GM19240 (cell line): ENCODE data around the gene KCNIP1.
"Not testable (repeated sequence)": the region's sequence is repeated elsewhere in the genome, so short reads cannot be mapped to it uniquely, and the experiment has no call there.

ENCODE experiments used
- DNase-seq: peaks from one replicate; pipeline ENCODE4 v3.0.0; 2011; ENCODE audit warnings: low spot score; ENCODE audit not compliant: insufficient read length

Gene KCNIP1

DNA sequence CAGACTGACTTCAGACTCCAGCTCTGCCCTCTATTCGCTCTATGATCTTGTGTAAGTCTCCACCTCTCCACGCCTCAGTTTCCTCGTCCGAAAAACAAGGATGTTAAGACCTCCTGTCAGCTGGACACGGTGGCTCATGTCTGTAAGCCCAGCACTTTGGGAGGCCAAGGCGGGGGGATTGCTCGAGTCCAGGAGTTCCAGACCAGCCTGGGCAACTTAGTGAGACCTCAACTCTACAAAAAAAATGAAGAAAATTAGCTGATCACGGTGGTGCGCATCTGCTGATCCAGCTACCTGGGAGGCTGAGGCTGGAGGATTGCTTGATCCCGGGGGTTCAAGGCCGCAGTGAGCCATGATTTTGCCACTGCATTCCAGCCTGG lies 243.1 kb downstream of the KCNIP1 start:
- DNase-seq: no peak

DNA sequence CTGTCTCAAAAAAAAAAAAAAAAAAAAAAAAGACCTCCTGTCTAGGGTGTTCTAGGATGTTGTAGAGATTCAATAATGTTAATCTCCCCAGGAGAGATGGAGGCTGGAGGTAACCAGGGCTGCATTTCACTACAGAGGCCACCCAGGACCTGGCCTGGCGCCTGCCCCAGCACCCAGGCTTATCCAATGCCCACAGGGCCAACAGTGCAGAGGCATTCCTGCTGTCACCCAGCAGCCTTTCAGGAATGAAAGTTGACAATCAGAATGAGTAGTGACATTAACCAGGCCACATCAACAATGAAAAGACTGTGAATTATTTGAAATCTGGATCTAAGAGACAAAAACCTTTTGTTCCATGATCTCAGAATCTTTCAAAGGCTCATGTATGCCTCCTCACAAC lies 243.5 kb downstream of the KCNIP1 start:
- DNase-seq: no peak

GRCh38 chr5:170747851-170748250 lies 244.0 kb downstream of the KCNIP1 start:
- DNase-seq: no peak

GRCh38 chr5:170748951-170749471 lies 245.2 kb downstream of the KCNIP1 start:
- no peak for DNase-seq

DNA sequence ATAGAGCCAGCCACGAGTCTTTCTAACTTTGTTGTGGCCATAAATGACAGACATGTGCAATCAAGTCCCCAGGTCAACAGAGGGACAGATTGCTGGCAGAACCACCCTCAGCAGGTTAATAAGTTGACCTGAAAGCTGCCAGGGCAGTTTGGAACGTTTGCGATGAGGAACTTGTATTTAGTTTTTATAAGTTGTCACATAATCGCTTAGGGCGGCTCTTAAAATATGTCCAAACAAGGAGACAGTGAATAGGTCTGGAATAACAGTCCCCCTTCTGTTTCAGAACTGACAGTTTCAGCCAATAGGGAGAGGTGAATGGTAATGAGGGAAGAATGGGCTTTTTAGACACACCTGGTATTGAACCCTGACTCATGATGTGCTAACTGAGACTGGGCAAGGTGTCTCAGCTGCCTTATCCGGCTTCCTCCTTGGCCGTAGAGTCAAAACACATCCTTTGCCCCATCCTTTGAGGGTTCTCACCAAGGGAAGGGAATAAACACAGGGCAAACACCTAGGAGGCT lies 246.2 kb downstream of the KCNIP1 start:
- no peak for DNase-seq

DNA sequence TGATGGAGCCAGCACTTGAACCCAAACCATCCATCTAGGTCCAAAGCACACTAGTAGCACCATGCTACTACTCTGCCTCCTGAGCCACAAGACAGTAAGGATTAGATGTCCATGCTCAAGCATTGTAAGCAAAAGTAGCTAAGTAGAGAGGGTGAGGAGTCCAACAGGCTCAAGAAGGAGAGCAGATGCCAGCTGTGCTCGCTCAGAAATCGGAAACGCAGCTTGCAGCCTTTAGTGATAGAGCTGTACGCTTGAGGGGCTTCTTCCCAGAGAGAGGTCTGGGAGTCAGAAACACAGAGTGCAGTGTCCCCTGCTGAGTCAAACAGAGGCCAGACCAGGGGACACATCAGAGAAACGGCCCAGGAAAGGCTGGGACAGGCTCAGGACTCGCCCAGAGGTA lies 247.0 kb downstream of the KCNIP1 start:
- no peak for DNase-seq

DNA sequence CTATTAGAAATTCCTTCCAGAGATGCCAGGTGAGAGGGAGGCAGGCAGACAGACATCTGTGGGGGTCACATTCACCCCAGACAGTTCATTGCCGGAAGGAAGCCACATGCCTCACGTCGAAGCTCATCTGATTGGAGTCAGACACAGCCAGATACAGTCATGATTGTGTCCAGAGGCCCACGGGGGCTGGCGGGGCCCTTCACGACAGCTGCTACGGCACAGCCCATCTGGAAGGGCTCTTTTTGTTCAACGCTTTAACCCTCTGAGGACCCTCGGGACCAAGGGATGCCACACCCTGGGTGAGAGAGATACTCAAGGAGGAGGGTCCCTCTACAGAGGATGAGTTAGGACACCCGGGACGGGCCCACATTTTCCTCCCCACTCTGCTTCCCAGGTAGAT lies 247.8 kb downstream of the KCNIP1 start:
- DNase-seq: no peak

DNA sequence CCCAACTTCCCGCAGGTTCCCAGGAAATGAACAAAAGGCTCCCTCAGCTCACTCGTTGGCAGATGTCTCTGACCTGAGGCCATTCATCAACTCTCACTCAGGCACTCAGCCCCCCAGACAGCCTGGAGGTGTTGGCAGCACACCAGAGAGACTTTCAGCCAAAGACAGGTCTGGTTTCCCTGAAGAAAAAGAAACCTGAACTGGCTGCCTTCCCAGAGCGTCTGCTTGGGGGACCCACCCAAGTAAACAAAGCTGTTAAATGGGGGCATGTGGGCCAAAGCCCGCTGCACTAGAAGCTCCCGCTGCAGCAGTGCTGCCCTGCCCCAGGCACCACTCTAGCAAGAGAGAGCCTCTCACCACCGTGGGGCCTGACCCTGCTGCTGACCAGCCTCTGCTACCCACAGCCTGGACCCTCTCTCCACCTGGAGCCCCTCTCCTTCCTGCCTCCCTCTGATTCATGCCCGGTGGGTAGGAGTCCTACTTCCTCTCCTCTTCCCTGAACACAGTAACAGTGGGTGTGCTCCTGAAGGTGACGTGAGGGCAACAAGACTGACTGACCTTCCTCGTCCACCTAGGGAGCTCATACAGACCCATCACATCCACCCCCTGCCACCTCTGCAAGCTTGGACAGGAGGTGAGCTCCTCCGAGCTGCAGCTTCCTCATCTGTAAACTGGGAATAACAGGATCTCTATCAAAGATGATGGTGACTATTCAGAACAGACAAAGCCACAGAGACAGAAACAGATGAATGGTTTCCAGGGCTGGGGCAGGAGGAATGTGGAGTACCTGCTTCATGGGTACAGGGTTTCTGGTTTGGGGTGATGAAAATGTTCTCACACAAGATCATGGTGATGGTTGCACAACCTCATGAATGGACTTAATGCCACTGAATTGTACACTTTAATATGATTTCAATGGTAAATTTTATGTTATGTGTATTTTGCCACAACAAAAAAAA lies 248.7 kb downstream of the KCNIP1 start:
- no peak for DNase-seq

GRCh38 chr5:170753311-170753710 lies 249.5 kb downstream of the KCNIP1 start:
- no peak for DNase-seq

- DNase-seq: not testable (repeated sequence)
Measured at GRCh38 chr5:170754508-170754907, 250.7 kb downstream of the KCNIP1 start.

DNA sequence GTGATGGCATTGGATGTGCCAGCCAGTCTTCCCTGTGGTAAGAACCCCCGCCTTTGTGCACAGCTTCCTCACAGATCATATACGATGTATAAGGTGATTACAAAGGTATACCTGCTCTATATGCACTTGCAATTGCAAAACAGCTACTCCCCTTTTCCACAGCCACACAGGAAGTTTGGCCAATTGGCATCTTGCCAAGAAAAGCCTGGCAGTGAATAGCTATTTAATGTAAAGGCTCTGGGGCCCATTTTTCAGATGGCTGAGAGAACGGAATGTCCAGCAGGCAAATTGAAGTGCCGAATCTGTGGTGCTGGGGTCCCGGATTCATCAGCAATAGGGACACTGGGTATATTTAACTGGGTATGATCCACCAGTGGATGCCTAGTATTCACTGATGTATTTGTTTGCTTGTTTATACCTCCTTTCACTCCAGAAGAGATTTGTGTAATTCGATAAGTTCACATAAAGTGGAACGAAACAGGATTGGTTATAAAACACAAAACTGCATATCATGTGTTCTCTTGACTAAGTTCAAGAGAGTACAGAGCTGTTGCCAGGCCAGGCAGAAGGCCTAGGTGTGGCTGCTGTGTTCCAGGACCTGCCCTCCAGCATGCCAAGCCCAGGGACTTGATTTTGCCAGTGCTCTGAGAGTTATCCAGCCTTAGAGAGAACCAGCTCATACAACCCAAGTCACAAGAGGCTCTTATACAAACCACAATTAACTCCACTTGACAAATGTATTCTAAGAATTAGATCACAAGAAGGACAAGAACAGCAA lies 252.0 kb downstream of the KCNIP1 start:
- no peak for DNase-seq

- DNase-seq: no peak
Measured at GRCh38 chr5:170756691-170757090, 252.9 kb downstream of the KCNIP1 start.

GRCh38 chr5:170757182-170757601 lies 253.4 kb downstream of the KCNIP1 start:
- no peak for DNase-seq

GRCh38 chr5:170757669-170758068 lies 253.8 kb downstream of the KCNIP1 start:
- DNase-seq: no peak

DNA sequence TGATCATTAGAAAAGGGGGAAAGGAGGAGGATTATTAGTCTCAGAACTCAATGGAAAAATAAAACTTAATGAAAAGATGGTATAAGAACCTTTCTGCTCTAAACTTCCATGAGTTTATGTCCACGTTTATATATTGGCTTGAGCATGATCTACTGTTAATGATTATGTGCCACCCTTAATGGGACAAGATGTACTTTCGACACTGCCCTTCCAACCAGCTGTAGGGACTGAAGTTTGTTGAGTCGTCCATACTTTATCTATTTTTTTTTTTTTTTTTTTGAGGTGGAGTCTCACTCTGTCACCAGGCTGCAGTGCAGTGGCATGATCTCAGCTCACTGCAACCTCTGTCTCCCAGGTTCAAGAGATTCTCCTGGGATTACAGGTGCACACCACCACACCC lies 254.7 kb downstream of the KCNIP1 start:
- no peak for DNase-seq

- DNase-seq: no peak
Measured at GRCh38 chr5:170760113-170760512, 256.3 kb downstream of the KCNIP1 start.

DNA sequence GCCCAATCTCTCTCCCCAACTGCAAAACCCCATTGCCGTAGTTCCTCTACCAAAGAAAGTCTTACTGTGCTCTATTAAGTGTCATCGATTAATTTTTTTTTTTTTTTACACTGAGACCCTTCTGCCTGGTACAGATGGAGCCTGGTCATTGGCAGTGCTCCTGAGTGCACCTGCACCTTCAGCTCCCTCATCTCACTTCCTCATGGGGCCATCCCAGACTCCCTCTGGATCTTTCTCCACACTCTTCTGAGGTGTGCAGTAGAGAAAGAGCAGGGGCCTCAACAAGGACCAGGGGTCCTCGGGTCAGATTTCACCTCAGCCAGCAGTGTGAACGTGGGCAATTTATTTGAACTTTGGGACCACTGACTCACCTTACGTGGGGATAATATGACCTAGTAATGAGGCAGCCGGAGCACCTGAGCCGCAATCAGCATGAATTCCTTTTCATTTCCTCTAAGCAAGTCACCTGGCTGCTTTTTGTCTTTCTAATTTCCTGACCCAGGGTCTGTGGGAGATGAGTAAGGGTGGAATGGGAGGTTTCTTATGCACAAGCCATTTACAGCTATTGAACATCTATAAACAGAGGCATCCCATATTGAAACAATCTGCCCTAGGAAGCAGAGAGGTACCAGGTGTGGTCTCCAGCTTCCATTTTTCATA lies 257.4 kb downstream of the KCNIP1 start:
- no peak for DNase-seq

GRCh38 chr5:170761708-170762066 lies 257.9 kb downstream of the KCNIP1 start:
- no peak for DNase-seq

GRCh38 chr5:170762298-170762697 lies 258.5 kb downstream of the KCNIP1 start:
- DNase-seq: not testable (repeated sequence)

DNA sequence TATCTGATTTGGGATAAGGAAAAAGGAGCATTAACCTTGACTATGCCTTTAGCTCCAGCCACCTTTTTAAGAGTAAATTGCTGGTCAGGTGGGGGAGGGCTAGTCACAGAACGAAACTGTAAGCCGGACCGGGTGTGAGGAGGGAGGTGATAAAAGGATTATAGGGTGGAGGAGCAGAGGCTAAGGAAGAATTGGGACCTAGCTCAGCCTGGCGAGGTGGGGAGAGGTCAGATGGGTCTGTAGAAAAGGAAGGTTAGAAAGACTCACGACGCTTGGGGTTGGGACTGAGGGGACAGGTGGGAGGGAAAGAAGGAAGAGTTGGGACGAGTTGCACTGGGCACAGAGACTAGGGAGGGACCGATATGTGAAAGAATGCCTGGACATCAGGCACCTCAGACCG lies 262.0 kb downstream of the KCNIP1 start:
- not testable (repeated sequence) for DNase-seq

GRCh38 chr5:170769246-170769645 lies 265.4 kb downstream of the KCNIP1 start:
- no peak for DNase-seq
